Activated T-helper 17 cell treated with anti-CD3 and anti-CD28 coated beads, Interleukin-2, amount 50 U/mL, for 72 hours (primary cell): Measurements from ENCODE around the gene GDPGP1. TPM values are rescaled to one million over a fixed set of nuclear protein-coding genes. Genes with fewer than 3 reads are reported as not detected.
"Not testable (repeated sequence)": the region's sequence is repeated elsewhere in the genome, so short reads cannot be mapped to it uniquely, and the experiment has no call there.

Source experiments
- ATAC-seq: fragments of 150-1000 bp; cut with Tn5 transposase; replicated peaks from 2 replicates; pipeline ENCODE4 v1.10.0; 2021; ENCODE audit warnings: mild to moderate bottlenecking, moderate library complexity
- H3K27ac Mint-ChIP-seq: one replicate; pipeline ENCODE4 v1.8.0; 2022; ENCODE audit warnings: mixed read lengths
- H3K27me3 Mint-ChIP-seq: one replicate; pipeline ENCODE4 v1.8.0; 2022; ENCODE audit warnings: mixed read lengths
- H3K36me3 Mint-ChIP-seq: one replicate; pipeline ENCODE4 v1.8.0; 2022; ENCODE audit warnings: low read depth, mild to moderate bottlenecking, mixed read lengths
- H3K4me1 Mint-ChIP-seq: one replicate; pipeline ENCODE4 v1.8.0; 2022; ENCODE audit warnings: mixed read lengths
- H3K4me3 Mint-ChIP-seq: one replicate; pipeline ENCODE4 v1.8.0; 2022; ENCODE audit warnings: mild to moderate bottlenecking, mixed read lengths
- H3K9me3 Mint-ChIP-seq: one replicate; pipeline ENCODE4 v1.8.0; 2022; ENCODE audit warnings: mixed read lengths
- total RNA-seq, 2 donors: library from RNA; stranded (reverse); gene quantifications; one replicate each; pipeline ENCODE4 v1.2.3, GENCODE V29; 2022

The GDPGP1 gene
- total RNA-seq, 2 donors from 2014 or later, result 8.2 to 9.4 TPM

- H3K27ac Mint-ChIP-seq, H3K36me3 Mint-ChIP-seq, H3K4me3 Mint-ChIP-seq, H3K9me3 Mint-ChIP-seq, ATAC-seq, H3K27me3 Mint-ChIP-seq, H3K4me1 Mint-ChIP-seq: not testable (repeated sequence)
Measured at GRCh38 chr15:90280743-90281142, 46.7 kb downstream of the GDPGP1 start.

DNA sequence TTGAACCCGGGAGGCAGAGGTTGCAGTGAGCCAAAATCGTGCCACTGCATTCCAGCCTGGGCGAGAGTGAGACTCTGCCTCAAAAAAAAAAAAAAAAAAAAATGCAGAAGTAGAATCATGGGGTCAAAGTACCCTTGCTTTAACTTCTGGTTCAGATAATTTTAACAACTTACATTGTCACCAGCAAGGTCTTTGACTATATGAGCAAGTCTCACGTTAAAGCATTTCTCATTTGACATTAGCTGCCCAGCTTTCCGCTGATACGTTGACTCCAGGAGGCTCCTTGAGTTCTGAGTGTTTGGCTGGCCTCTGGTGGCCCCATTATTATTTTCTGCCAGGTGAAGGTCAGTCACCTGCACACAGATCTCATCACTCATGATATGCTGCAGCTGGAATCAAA lies 47.6 kb downstream of the GDPGP1 start:
- H3K9me3 Mint-ChIP-seq, ATAC-seq, H3K36me3 Mint-ChIP-seq, H3K27me3 Mint-ChIP-seq, H3K4me3 Mint-ChIP-seq, H3K4me1 Mint-ChIP-seq, H3K27ac Mint-ChIP-seq: not testable (repeated sequence)

DNA sequence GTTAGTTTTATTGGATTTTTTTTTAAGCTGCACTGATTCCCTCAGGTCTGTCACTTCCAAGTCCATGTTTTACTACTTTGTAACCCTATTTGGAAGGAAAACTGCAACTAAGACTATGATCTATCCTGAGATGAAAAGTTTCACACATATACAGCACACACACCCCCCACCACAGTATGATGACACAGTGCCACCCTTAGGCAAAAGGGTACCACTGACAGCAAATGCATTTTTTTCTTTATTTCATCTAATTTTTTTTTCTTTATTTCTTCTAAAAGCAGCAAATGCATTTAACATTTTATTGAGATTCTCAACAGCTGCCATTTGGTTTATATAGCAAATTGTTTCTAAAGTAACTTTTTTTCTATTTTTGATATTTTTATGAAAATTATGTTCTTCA lies 52.7 kb downstream of the GDPGP1 start:
- no peaks in the 10 kb centered on the region for H3K9me3 Mint-ChIP-seq
- no peak overlapping the region for H3K4me3 Mint-ChIP-seq
- no peak overlapping the region for H3K27ac Mint-ChIP-seq
- ATAC-seq, result peak; percentile 79
- H3K4me1 Mint-ChIP-seq, result no peaks in the 10 kb centered on the region
- H3K36me3 Mint-ChIP-seq, result no peaks in the 10 kb centered on the region
- no peaks in the 10 kb centered on the region for H3K27me3 Mint-ChIP-seq

- Mint-ChIP-seq H3K36me3 (no peaks in the 10 kb centered on the region), H3K4me1 (no peaks in the 10 kb centered on the region), H3K27ac (no peak overlapping the region), H3K4me3 (no peak overlapping the region), H3K9me3 (no peaks in the 10 kb centered on the region), H3K27me3 (no peaks in the 10 kb centered on the region)
- ATAC-seq, result no peak
Measured at GRCh38 chr15:90287101-90287500, 53.1 kb downstream of the GDPGP1 start.

GRCh38 chr15:90287946-90288345 lies 53.9 kb downstream of the GDPGP1 start:
- Mint-ChIP-seq H3K27ac (no peak overlapping the region), H3K9me3 (no peaks in the 10 kb centered on the region), H3K36me3 (no peaks in the 10 kb centered on the region), H3K27me3 (no peaks in the 10 kb centered on the region), H3K4me3 (no peak overlapping the region), H3K4me1 (no peaks in the 10 kb centered on the region)
- no peak for ATAC-seq

GRCh38 chr15:90291679-90292356 lies 57.8 kb downstream of the GDPGP1 start:
- Mint-ChIP-seq H3K9me3 (no peaks in the 10 kb centered on the region), H3K4me1 (no peaks in the 10 kb centered on the region), H3K27ac (no peak overlapping the region), H3K36me3 (no peaks in the 10 kb centered on the region), H3K27me3 (no peaks in the 10 kb centered on the region), H3K4me3 (no peak overlapping the region)
- no peak for ATAC-seq

- peak; percentile 40 for ATAC-seq
- H3K4me3 Mint-ChIP-seq, H3K27ac Mint-ChIP-seq, H3K9me3 Mint-ChIP-seq, H3K27me3 Mint-ChIP-seq, H3K36me3 Mint-ChIP-seq, H3K4me1 Mint-ChIP-seq: not testable (repeated sequence)
Measured at GRCh38 chr15:90293040-90293810, 59.2 kb downstream of the GDPGP1 start.

GRCh38 chr15:90294159-90294558 lies 60.1 kb downstream of the GDPGP1 start:
- ATAC-seq, result no peak
- no peaks in the 10 kb centered on the region for H3K4me1 Mint-ChIP-seq
- no peaks in the 10 kb centered on the region for H3K27me3 Mint-ChIP-seq
- no peak overlapping the region for H3K4me3 Mint-ChIP-seq
- no peaks in the 10 kb centered on the region for H3K36me3 Mint-ChIP-seq
- H3K9me3 Mint-ChIP-seq, result no peaks in the 10 kb centered on the region
- H3K27ac Mint-ChIP-seq, result no peak overlapping the region

DNA sequence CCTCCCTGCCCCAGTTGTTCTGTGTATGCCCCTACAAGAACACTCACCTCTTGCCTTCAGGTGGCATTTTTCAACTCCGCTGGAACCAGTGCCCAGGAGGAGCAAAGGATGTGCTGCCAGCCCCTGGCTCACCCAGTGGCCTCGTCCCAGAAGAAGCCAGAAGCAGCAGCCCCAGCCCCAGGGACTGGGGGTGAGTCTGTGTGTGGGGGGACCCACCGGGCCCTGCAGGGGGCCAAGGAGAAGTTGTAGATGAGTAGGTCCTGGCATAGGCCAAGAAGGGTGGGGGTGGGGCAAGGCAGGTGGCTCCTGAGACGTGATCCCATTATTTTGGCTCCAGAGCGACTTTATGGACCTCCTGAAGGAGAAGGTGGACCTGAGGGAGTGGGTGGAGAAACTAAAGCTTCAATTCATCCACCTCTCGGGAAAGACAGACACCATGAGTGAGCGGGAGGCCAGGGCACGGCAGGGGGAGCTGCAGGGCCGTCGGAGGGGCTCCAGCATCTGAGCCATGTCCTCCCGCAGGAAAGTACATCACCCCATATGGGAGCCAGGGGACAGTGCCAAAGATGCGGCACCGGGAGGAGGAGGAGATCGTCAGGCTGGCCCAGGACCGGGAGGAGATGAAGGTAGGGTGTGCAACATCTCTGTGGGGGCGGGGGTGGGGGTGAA lies 60.7 kb downstream of the GDPGP1 start:
- Mint-ChIP-seq H3K27ac (no peak overlapping the region), H3K9me3 (no peaks in the 10 kb centered on the region), H3K4me3 (no peak overlapping the region), H3K27me3 (no peaks in the 10 kb centered on the region), H3K36me3 (no peaks in the 10 kb centered on the region), H3K4me1 (no peaks in the 10 kb centered on the region)
- ATAC-seq, result no peak

GRCh38 chr15:90295270-90295648 lies 61.2 kb downstream of the GDPGP1 start:
- Mint-ChIP-seq H3K27me3 (no peaks in the 10 kb centered on the region), H3K4me3 (no peak overlapping the region), H3K4me1 (no peaks in the 10 kb centered on the region), H3K27ac (no peak overlapping the region), H3K36me3 (no peaks in the 10 kb centered on the region), H3K9me3 (no peaks in the 10 kb centered on the region)
- no peak for ATAC-seq

Other genes starting within 250 kb of the GDPGP1 start
- 10 to 100 TPM; 12.2 to 15.4 TPM for gene ZNF710, start 232.9 kb upstream of the GDPGP1 start, total RNA-seq
- gene IDH2, start 131.7 kb upstream of the GDPGP1 start, total RNA-seq, result 10 to 100 TPM; 53.5 to 75.6 TPM
- 10 to 100 TPM; 17.3 to 49.1 TPM for gene SEMA4B, start 32.9 kb upstream of the GDPGP1 start, total RNA-seq
- 100 to 1,000 TPM; 128 to 163 TPM for gene CIB1, start 268 bp upstream of the GDPGP1 start, total RNA-seq
- 1 to 10 TPM in 1 of 2 donors, not detected in 1; 1.3 TPM for gene TTLL13, start 15.3 kb downstream of the GDPGP1 start, total RNA-seq
- 10 to 100 TPM; 22.4 to 31.1 TPM for gene NGRN, start 31.5 kb downstream of the GDPGP1 start, total RNA-seq
- under 1 TPM; 0.69 to 0.82 TPM for gene ZNF774, start 118.1 kb downstream of the GDPGP1 start, total RNA-seq
- gene IQGAP1, start 154.0 kb downstream of the GDPGP1 start, total RNA-seq, result 100 to 1,000 TPM; 224 TPM